Fibroblast of pulmonary artery (primary cell): Measurements from ENCODE around the gene GRIK1.

Experiments
- DNase-seq: peaks from one replicate; pipeline ENCODE4 v3.0.0-alpha.2; 2010; ENCODE audit warnings: low read depth
- H3K4me3 ChIP-seq: replicated peaks from 2 replicates; pipeline ENCODE4 v1.5.1; 2011; ENCODE audit warnings: low read depth, mild to moderate bottlenecking, control low read depth, low read length, moderate library complexity
- TF ChIP-seq, protein P1 (sequence below): IDR thresholded peaks from 2 replicates; pipeline ENCODE4 v1.5.1; 2011; ENCODE audit warnings: mild to moderate bottlenecking, control low read depth, low read length, inconsistent platforms; ENCODE audit errors: missing control alignments

Gene GRIK1

GRCh38 chr21:29718081-29718815, 221.5 kb downstream of the GRIK1 start:
- DNase-seq = peak; percentile 47
- H3K4me3 ChIP-seq = no peak overlapping the region
- TF ChIP-seq, protein P1, sequence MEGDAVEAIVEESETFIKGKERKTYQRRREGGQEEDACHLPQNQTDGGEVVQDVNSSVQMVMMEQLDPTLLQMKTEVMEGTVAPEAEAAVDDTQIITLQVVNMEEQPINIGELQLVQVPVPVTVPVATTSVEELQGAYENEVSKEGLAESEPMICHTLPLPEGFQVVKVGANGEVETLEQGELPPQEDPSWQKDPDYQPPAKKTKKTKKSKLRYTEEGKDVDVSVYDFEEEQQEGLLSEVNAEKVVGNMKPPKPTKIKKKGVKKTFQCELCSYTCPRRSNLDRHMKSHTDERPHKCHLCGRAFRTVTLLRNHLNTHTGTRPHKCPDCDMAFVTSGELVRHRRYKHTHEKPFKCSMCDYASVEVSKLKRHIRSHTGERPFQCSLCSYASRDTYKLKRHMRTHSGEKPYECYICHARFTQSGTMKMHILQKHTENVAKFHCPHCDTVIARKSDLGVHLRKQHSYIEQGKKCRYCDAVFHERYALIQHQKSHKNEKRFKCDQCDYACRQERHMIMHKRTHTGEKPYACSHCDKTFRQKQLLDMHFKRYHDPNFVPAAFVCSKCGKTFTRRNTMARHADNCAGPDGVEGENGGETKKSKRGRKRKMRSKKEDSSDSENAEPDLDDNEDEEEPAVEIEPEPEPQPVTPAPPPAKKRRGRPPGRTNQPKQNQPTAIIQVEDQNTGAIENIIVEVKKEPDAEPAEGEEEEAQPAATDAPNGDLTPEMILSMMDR = no peak

DNA sequence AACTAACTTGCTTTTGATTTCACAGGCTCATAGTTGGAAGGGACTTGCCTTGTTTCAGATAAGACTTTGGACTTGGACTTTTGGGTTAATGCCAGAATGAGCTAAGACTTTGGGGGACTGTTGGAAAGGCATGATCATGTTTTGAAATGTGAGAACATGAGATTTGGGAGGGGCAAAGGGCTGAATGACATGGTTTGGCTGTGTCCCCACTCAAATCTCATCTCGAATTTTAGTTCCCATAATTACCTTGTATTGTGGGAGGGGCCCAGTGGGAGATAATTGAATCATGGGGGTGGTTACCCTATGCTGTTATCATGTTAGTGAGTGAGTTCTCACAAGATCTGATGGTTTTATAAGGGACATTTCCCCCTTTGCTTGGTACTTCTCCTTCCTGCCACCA, 222.1 kb downstream of the GRIK1 start:
- DNase-seq = no peak
- TF ChIP-seq, protein P1 = no peak
- no peak overlapping the region for H3K4me3 ChIP-seq

GRCh38 chr21:29716753-29717152, 223.0 kb downstream of the GRIK1 start:
- H3K4me3 ChIP-seq = no peak overlapping the region
- DNase-seq = no peak
- TF ChIP-seq, protein P1 = no peak

GRCh38 chr21:29715089-29715488, 224.7 kb downstream of the GRIK1 start:
- TF ChIP-seq, protein P1 = no peak
- no peak for DNase-seq
- no peak overlapping the region for H3K4me3 ChIP-seq

GRCh38 chr21:29712818-29713217, 227.0 kb downstream of the GRIK1 start:
- no peak overlapping the region for H3K4me3 ChIP-seq
- TF ChIP-seq, protein P1 = no peak
- DNase-seq = peak; percentile 70

GRCh38 chr21:29711236-29711635, 228.6 kb downstream of the GRIK1 start:
- no peak for DNase-seq
- no peak overlapping the region for H3K4me3 ChIP-seq
- TF ChIP-seq, protein P1 = no peak

DNA sequence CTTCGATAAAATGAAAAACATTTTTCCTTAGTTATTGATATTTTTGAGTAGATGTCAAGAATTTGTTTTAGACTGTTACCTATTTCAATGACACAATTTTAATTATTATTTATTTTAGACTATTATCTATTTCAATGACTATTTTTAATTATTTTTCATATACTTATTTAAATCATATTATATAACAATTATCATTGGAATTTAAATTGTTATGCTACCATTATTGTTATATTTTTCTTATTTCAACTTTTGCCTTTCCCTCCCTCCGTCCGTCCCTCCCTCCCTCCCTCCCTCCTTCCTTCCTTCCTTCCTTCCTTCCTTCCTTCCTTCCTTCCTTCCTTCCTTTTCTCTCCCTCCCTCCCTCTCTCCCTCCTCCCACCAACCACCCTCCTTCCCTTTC, 229.3 kb downstream of the GRIK1 start:
- no peak for DNase-seq
- H3K4me3 ChIP-seq = no peak overlapping the region
- TF ChIP-seq, protein P1 = no peak
